PC-3 (cell line): ENCODE measurements around the gene OVCH2.

Source experiments
- EZH2phosphoT487 ChIP-seq: fragments of 300-600 bp; sonication (generic); IDR thresholded peaks from 2 replicates; pipeline ENCODE4 v1.6.1; 2018; ENCODE audit warnings: mild to moderate bottlenecking, antibody characterized with exemption, low read length, borderline replicate concordance
- TF ChIP-seq, protein P1 (sequence below): fragments of 300-600 bp; sonication (generic); conservative IDR thresholded peaks from 2 replicates; pipeline ENCODE4 v1.5.1; 2017; ENCODE audit warnings: antibody characterized with exemption, low read depth, mild to moderate bottlenecking, low read length

DNA sequence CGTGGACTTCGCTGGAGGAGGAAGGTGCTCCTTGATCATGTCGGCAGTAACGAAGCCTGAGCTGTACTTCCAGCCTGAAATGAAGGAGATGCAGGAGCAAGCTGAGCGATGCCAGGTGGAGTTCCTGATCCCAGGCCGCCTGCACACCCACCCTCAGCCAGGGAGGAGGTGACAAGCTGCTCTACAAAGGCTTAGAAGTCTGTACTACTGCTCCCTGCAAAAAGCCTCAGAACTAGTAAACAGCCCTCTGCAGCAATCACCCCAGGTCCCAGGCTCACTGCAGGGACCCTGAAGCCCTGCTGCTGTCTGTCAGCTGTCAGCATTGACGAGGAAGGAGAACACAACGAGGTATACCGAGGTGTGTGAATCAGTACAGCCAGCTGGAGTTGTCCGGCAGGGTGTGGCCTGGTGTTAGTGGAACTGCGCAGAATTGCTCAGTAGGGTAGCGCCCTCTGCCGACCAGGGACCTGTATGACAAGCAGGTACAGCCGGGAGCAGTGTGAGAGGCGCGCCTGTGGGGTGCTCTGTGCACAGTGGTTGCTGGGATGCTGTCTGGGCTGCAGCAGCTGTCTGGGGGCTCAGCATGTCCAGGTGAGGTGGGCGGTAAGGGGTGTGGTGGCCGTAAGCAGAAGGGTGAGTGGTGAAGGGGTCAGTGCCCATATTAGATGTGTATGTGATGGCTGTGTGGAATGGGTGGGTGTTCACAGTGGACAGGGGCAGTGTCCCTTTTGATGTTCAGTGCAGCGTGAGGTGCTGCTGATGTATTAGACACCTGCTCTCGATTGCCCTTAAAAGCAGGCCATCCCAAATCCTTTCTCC lies 40.6 kb downstream of the OVCH2 start:
- no peak for TF ChIP-seq EZH2phosphoT487
- TF ChIP-seq, protein P1, sequence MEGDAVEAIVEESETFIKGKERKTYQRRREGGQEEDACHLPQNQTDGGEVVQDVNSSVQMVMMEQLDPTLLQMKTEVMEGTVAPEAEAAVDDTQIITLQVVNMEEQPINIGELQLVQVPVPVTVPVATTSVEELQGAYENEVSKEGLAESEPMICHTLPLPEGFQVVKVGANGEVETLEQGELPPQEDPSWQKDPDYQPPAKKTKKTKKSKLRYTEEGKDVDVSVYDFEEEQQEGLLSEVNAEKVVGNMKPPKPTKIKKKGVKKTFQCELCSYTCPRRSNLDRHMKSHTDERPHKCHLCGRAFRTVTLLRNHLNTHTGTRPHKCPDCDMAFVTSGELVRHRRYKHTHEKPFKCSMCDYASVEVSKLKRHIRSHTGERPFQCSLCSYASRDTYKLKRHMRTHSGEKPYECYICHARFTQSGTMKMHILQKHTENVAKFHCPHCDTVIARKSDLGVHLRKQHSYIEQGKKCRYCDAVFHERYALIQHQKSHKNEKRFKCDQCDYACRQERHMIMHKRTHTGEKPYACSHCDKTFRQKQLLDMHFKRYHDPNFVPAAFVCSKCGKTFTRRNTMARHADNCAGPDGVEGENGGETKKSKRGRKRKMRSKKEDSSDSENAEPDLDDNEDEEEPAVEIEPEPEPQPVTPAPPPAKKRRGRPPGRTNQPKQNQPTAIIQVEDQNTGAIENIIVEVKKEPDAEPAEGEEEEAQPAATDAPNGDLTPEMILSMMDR = peak; percentile 83
